Panc1 (cell line): ENCODE data around the gene ZNF627. TPM values are rescaled to one million over a fixed set of nuclear protein-coding genes. Genes with fewer than 3 reads are reported as not detected.
A peak's percentile ranks its signal among the peaks of the same experiment; 100 is the strongest.
"Not testable (repeated sequence)": the region's sequence is repeated elsewhere in the genome, so short reads cannot be mapped to it uniquely, and the experiment has no call there.

ENCODE experiments used
- ATAC-seq: fragments of 200-7000 bp; cut with Tn5 transposase; 2 replicates; pipeline ENCODE4 v1.9.1; 2020; ENCODE audit warnings: mild to moderate bottlenecking, moderate library complexity
- BruUV-seq: library from RNA; stranded (reverse); fragments of 400-500 nt; replicated peaks from 2 replicates; lab custom pipeline; 2021; lab: Mats Ljungman, UMichigan
- CTCF ChIA-PET: fragments of 300-600 bp; sonication (Branson Sonifier 250); formaldehyde crosslinking; loops from one replicate; lab custom pipeline; 2022; ENCODE audit warnings: antibody characterized with exemption; lab: Charles Lee
- POLR2A ChIA-PET: fragments of 300-600 bp; sonication (Branson Sonifier 250); formaldehyde crosslinking; loops from one replicate; lab custom pipeline; 2022; ENCODE audit warnings: antibody characterized with exemption; lab: Charles Lee
- DNase-seq: peaks from one replicate; pipeline ENCODE4 v3.0.0-alpha.2; 2010; ENCODE audit warnings: low read depth, low spot score
- H3K27ac ChIP-seq: 2 replicates; pipeline ENCODE4 v1.5.1; 2011; ENCODE audit warnings: mild to moderate bottlenecking, low read length, inconsistent platforms
- H3K27me3 ChIP-seq: fragments of 200-500 bp; sonication (Bioruptor generic); 2 replicates; pipeline ENCODE4 v1.6.0; 2014; ENCODE audit warnings: low read length, inconsistent platforms; ENCODE audit not compliant: control insufficient read depth, insufficient read depth
- H3K36me3 ChIP-seq: fragments of 200-500 bp; sonication (Bioruptor generic); 2 replicates; pipeline ENCODE4 v1.5.1; 2014; ENCODE audit warnings: inconsistent platforms, mild to moderate bottlenecking, low read length, moderate library complexity; ENCODE audit not compliant: control insufficient read depth, insufficient read depth
- H3K4me1 ChIP-seq: 2 replicates; pipeline ENCODE4 v1.5.1; 2011; ENCODE audit warnings: inconsistent platforms, mild to moderate bottlenecking, low read length, moderate library complexity; ENCODE audit not compliant: control insufficient read depth, insufficient read depth
- H3K4me3 ChIP-seq, 2 experiments: 2 replicates each; pipeline ENCODE4 v1.5.1; 2011 to 2012; ENCODE audit warnings: low read depth in 2 of 2, low read length in 2 of 2, mild to moderate bottlenecking in 2 of 2, inconsistent platforms in 1 of 2, moderate library complexity in 1 of 2
- H3K9me3 ChIP-seq: fragments of 200-500 bp; sonication (Bioruptor generic); 2 replicates; pipeline ENCODE4 v1.5.1; 2014; ENCODE audit warnings: low read depth, mild to moderate bottlenecking, inconsistent platforms, low read length, moderate library complexity; ENCODE audit not compliant: control insufficient read depth, insufficient read depth
- CTCF ChIP-seq: fragments of 450-650 bp; IDR thresholded peaks from 2 replicates; pipeline ENCODE4 v1.5.1; 2017; ENCODE audit warnings: mild to moderate bottlenecking
- POLR2AphosphoS5 ChIP-seq: IDR thresholded peaks from 2 replicates; pipeline ENCODE4 v1.6.1; 2012; ENCODE audit warnings: mild to moderate bottlenecking, low read depth, low read length, moderate library complexity
- REST ChIP-seq, 2 experiments: IDR thresholded peaks; 2 replicates each; pipeline ENCODE4 v1.6.1; 2011 to 2012; ENCODE audit warnings: low read depth in 2 of 2, control low read depth in 1 of 2, low read length in 1 of 2, mild to moderate bottlenecking in 1 of 2, moderate library complexity in 1 of 2; ENCODE audit not compliant: insufficient read depth in 1 of 2
- SIN3A ChIP-seq: IDR thresholded peaks from 2 replicates; pipeline ENCODE4 v1.6.1; 2012; ENCODE audit warnings: low read depth, mild to moderate bottlenecking, low read length, moderate library complexity, borderline replicate concordance; ENCODE audit not compliant: insufficient read depth
- TCF7L2 ChIP-seq: IDR thresholded peaks from 2 replicates; pipeline ENCODE4 v1.6.1; 2011; ENCODE audit warnings: mild to moderate bottlenecking, low read depth, low read length, inconsistent platforms
- in situ Hi-C: cut with HindIII; loops from 2 replicates; pipeline ENCODE4 v1.10.0; 2016; ENCODE audit warnings: low sequenced_read_pairs, low pct_unique_long_range_greater_than_20kb
- intact Hi-C: fragments of 100-400 bp; cut with micrococcal nuclease; formaldehyde crosslinking; loops from one replicate; pipeline ENCODE4 v1.10.0; 2022; ENCODE audit not compliant: unreplicated experiment
- total RNA-seq: library from RNA; stranded (reverse); gene quantifications from one replicate; pipeline ENCODE4 v1.2.1, GENCODE V29; 2021; ENCODE audit not compliant: unreplicated experiment

Gene ZNF627
- total RNA-seq, 1 experiment from 2014 or later, result 10.7 TPM

- peaks cover 6% of the 10 kb centered on the region; the same call in 1 of the 2 replicates for H3K9me3 ChIP-seq
- POLR2A ChIA-PET, result no interaction called here
- H3K4me3 ChIP-seq, result peak overlapping the region; percentile 82 to 93
- no peak for DNase-seq
- H3K27me3 ChIP-seq, result no peaks in the 10 kb centered on the region
- no peak for TF ChIP-seq POLR2AphosphoS5
- TF ChIP-seq SIN3A, result no peak
- TF ChIP-seq CTCF, result no peak
- no peak for TF ChIP-seq TCF7L2
- TF ChIP-seq REST (IDR thresholded peaks at IDR 0.05; ENCODE audit: insufficient read depth in 1 of 2, low read depth in 2 of 2, low read length in 1 of 2), result no peak
- H3K36me3 ChIP-seq, result peaks cover 6% of the 10 kb centered on the region; the same call in 1 of the 2 replicates
- H3K27ac ChIP-seq, result peak overlapping the region; percentile 91
- TSS peak; percentile 84 for BruUV-seq
- CTCF ChIA-PET, result no interaction called here
- 0 out of 2 replicates have a peak, but pooled peaks cover 6% of the 10 kb centered on the region for H3K4me1 ChIP-seq
- in situ Hi-C loops, result no loop called here
- intact Hi-C loops, result no loop called here
- no peak for ATAC-seq
Measured at GRCh38 chr19:11598103-11598483, 810 bp downstream of the ZNF627 start.

- BruUV-seq, result no TSS peak
- in situ Hi-C loops, result no loop called here
- Histone ChIP-seq H3K27ac (peak overlapping the region; percentile 91; the same call in 1 of the 2 replicates), H3K4me1 (0 out of 2 replicates have a peak, but pooled peaks cover 6% of the 10 kb centered on the region), H3K9me3 (peaks cover 6% of the 10 kb centered on the region; the same call in 1 of the 2 replicates), H3K4me3 (peak overlapping the region; percentile 82 to 93), H3K36me3 (peaks cover 6% of the 10 kb centered on the region; the same call in 1 of the 2 replicates), H3K27me3 (no peaks in the 10 kb centered on the region)
- intact Hi-C loops, result no loop called here
- POLR2A ChIA-PET, result no interaction called here
- ATAC-seq (no peak), DNase-seq (no peak)
- TF ChIP-seq POLR2AphosphoS5, result no peak
- no peak for TF ChIP-seq SIN3A
- no peak for TF ChIP-seq TCF7L2
- TF ChIP-seq REST (IDR thresholded peaks at IDR 0.05; ENCODE audit: insufficient read depth in 1 of 2, low read depth in 2 of 2, low read length in 1 of 2), result no peak
- no peak for TF ChIP-seq CTCF
- CTCF ChIA-PET, result no interaction called here
Measured at GRCh38 chr19:11598746-11599145, 1.5 kb downstream of the ZNF627 start.

GRCh38 chr19:11599704-11600103, 2.4 kb downstream of the ZNF627 start:
- H3K36me3 ChIP-seq, H3K4me3 ChIP-seq, H3K4me1 ChIP-seq, in situ Hi-C loops, CTCF ChIA-PET, H3K27ac ChIP-seq, H3K27me3 ChIP-seq, DNase-seq, intact Hi-C loops, ATAC-seq, BruUV-seq: not testable (repeated sequence)
- peaks cover 12% of the 10 kb centered on the region; the same call in 1 of the 2 replicates for H3K9me3 ChIP-seq
- POLR2A ChIA-PET, result interaction anchor here (0.6 to 0.7 kb wide), 2 partner anchors 31 to 451 kb away, joined by 3 to 4 read pairs; no protein-coding TSS in a partner anchor
